HEK293T (cell line): ENCODE measurements around the gene PCF11.

Source experiments
- CTCF ChIA-PET: fragments of 350-600 bp; formaldehyde crosslinking; extraction: SDS; loops from one replicate; lab custom pipeline; 2021; ENCODE audit warnings: antibody characterized with exemption, inconsistent platforms; lab: Yijun Ruan, JAX
- POLR2A ChIA-PET: fragments of 350-600 bp; formaldehyde crosslinking; extraction: SDS; loops from one replicate; lab custom pipeline; 2020; ENCODE audit warnings: antibody characterized with exemption, inconsistent platforms; lab: Yijun Ruan, JAX
- DNase-seq: peaks from one replicate; pipeline ENCODE4 v3.0.0; 2012; ENCODE audit warnings: mixed read lengths; ENCODE audit errors: extremely low spot score
- ARNT ChIP-seq: fragments of 450-650 bp; IDR thresholded peaks from 2 replicates; pipeline ENCODE4 v1.6.1; 2017; ENCODE audit warnings: mild to moderate bottlenecking
- BHLHE40 ChIP-seq: fragments of 450-650 bp; IDR thresholded peaks from 2 replicates; pipeline ENCODE4 v1.6.1; 2016; ENCODE audit warnings: mild to moderate bottlenecking, moderate library complexity, borderline replicate concordance
- CTBP1 ChIP-seq: fragments of 450-650 bp; IDR thresholded peaks from 2 replicates; pipeline ENCODE4 v1.6.1; 2016; ENCODE audit warnings: borderline replicate concordance
- ELF4 ChIP-seq: fragments of 450-650 bp; IDR thresholded peaks from 2 replicates; pipeline ENCODE4 v1.6.1; 2017; ENCODE audit warnings: antibody characterized with exemption
- FOXA1 ChIP-seq: fragments of 450-650 bp; IDR thresholded peaks from 2 replicates; pipeline ENCODE4 v1.6.1; 2016; ENCODE audit warnings: mild to moderate bottlenecking
- FOXK2 ChIP-seq: fragments of 450-650 bp; IDR thresholded peaks from 2 replicates; pipeline ENCODE4 v1.6.1; 2016; ENCODE audit warnings: mild to moderate bottlenecking
- FOXM1 ChIP-seq: fragments of 450-650 bp; IDR thresholded peaks from 2 replicates; pipeline ENCODE4 v1.6.1; 2017; ENCODE audit warnings: mild to moderate bottlenecking, borderline replicate concordance
- HDGF ChIP-seq: fragments of 450-650 bp; IDR thresholded peaks from 2 replicates; pipeline ENCODE4 v1.6.1; 2017; ENCODE audit warnings: antibody characterized with exemption, borderline replicate concordance
- L3MBTL2 ChIP-seq: fragments of 450-650 bp; conservative IDR thresholded peaks from 2 replicates; pipeline ENCODE4 v1.6.1; 2016; ENCODE audit warnings: mild to moderate bottlenecking
- LEF1 ChIP-seq: fragments of 450-650 bp; IDR thresholded peaks from 2 replicates; pipeline ENCODE4 v1.6.1; 2017; ENCODE audit warnings: mild to moderate bottlenecking, borderline replicate concordance
- NFRKB ChIP-seq: fragments of 450-650 bp; IDR thresholded peaks from 2 replicates; pipeline ENCODE4 v1.6.1; 2016; ENCODE audit warnings: mild to moderate bottlenecking, moderate library complexity
- PKNOX1 ChIP-seq: fragments of 450-650 bp; IDR thresholded peaks from 2 replicates; pipeline ENCODE4 v1.6.1; 2016
- SP1 ChIP-seq: fragments of 450-650 bp; IDR thresholded peaks from 2 replicates; pipeline ENCODE4 v1.6.1; 2017
- SUZ12 ChIP-seq: fragments of 450-650 bp; IDR thresholded peaks from 2 replicates; pipeline ENCODE4 v1.6.1; 2016; ENCODE audit warnings: mild to moderate bottlenecking
- TARDBP ChIP-seq: fragments of 450-650 bp; IDR thresholded peaks from 2 replicates; pipeline ENCODE4 v1.6.1; 2016
- ZNF384 ChIP-seq: fragments of 450-650 bp; IDR thresholded peaks from 2 replicates; pipeline ENCODE4 v1.6.1; 2016

Gene PCF11

GRCh38 chr11:83140691-83141455 lies 16.1 kb upstream of the PCF11 start:
- CTCF ChIA-PET: no interaction called here
- POLR2A ChIA-PET: interaction anchor here (1.7 kb wide), 1 partner anchor 16 kb away, joined by 4 read pairs; the partner anchor contains the start of gene PCF11
- DNase-seq: no peak
- TF ChIP-seq LEF1: no peak
- TF ChIP-seq BHLHE40: no peak
- TF ChIP-seq NFRKB: no peak
- TF ChIP-seq ARNT: no peak
- no peak for TF ChIP-seq SUZ12
- TF ChIP-seq FOXK2: no peak

- no peak for DNase-seq
- ChIA-PET CTCF (interaction anchor here (0.7 kb wide), 1 partner anchor 29 kb away, joined by 3 read pairs; no protein-coding TSS in a partner anchor), POLR2A (interaction anchor here (0.9 to 1.9 kb wide), 2 partner anchors 9 to 76 kb away, joined by 3 to 19 read pairs; partner anchors contain the start of genes PCF11 and RAB30)
- TF ChIP-seq ARNT (no peak), L3MBTL2 (no peak), ELF4 (no peak), SP1 (no peak), FOXK2 (no peak), TARDBP (no peak), LEF1 (no peak), FOXA1 (no peak), HDGF (no peak), NFRKB (no peak), ZNF384 (no peak), SUZ12 (no peak), PKNOX1 (no peak), FOXM1 (no peak), CTBP1 (no peak), BHLHE40 (no peak)
These were observed 9.0 kb upstream of the PCF11 start for GRCh38 chr11:83147895-83148294.

- TF ChIP-seq FOXK2 (no peak), LEF1 (no peak), TARDBP (no peak)
- CTCF ChIA-PET: no interaction called here
- POLR2A ChIA-PET: no interaction called here
- no peak for DNase-seq
These were observed 6.5 kb upstream of the PCF11 start for GRCh38 chr11:83150450-83150849.

- POLR2A ChIA-PET: no interaction called here
- DNase-seq: no peak
- TF ChIP-seq SP1 (no peak), CTBP1 (no peak), FOXM1 (no peak), PKNOX1 (no peak), ARNT (no peak), NFRKB (no peak), LEF1 (no peak)
- CTCF ChIA-PET: no interaction called here
These were observed 5.5 kb upstream of the PCF11 start for GRCh38 chr11:83151274-83151977.

- no peak for TF ChIP-seq NFRKB
- TF ChIP-seq ELF4: no peak
- TF ChIP-seq L3MBTL2: no peak
- no peak for TF ChIP-seq FOXA1
- no peak for TF ChIP-seq BHLHE40
- no peak for TF ChIP-seq SP1
- TF ChIP-seq SUZ12: no peak
- TF ChIP-seq FOXM1: no peak
- no peak for TF ChIP-seq ZNF384
- TF ChIP-seq ARNT: no peak
- TF ChIP-seq LEF1: no peak
- no peak for TF ChIP-seq PKNOX1
- no peak for TF ChIP-seq TARDBP
- TF ChIP-seq CTBP1: no peak
- no peak for TF ChIP-seq HDGF
- TF ChIP-seq FOXK2: no peak
- CTCF ChIA-PET: no interaction called here
- POLR2A ChIA-PET: no interaction called here
- no peak for DNase-seq
These were observed 4.7 kb upstream of the PCF11 start for GRCh38 chr11:83152264-83152663.

GRCh38 chr11:83153764-83154163 lies 3.2 kb upstream of the PCF11 start:
- TF ChIP-seq SUZ12: no peak
- TF ChIP-seq FOXA1: no peak
- TF ChIP-seq HDGF: no peak
- TF ChIP-seq ELF4: no peak
- no peak for TF ChIP-seq NFRKB
- TF ChIP-seq CTBP1: no peak
- TF ChIP-seq TARDBP: no peak
- TF ChIP-seq ZNF384: no peak
- no peak for TF ChIP-seq ARNT
- TF ChIP-seq BHLHE40: no peak
- TF ChIP-seq FOXM1: no peak
- DNase-seq: no peak
- ChIA-PET POLR2A (no interaction called here), CTCF (no interaction called here)
